Stimulated activated naive B cell treated with anti-CD40 and anti-IgM and Interleukin-4, amounts not matched to agents 10 μg/mL and 1 μg/mL and 100 μg/mL, for 72 hours (primary cell): ENCODE results near the gene STMN3.

ENCODE experiments used
- ATAC-seq, 2 donors: fragments of 150-1000 bp; cut with Tn5 transposase; replicated peaks; 2 replicates each; pipeline ENCODE4 v1.10.0; 2021; ENCODE audit warnings: moderate library complexity in 1 of 2
- DNase-seq: peaks from one replicate; pipeline ENCODE4 v3.0.0; 2021
- H3K27ac Mint-ChIP-seq: one replicate; pipeline ENCODE4 v1.8.0; 2022; ENCODE audit warnings: mild to moderate bottlenecking, mixed read lengths
- H3K27me3 Mint-ChIP-seq, 2 donors: one replicate each; pipeline ENCODE4 v1.8.0; 2022; ENCODE audit warnings: mixed read lengths in 2 of 2
- H3K36me3 Mint-ChIP-seq, 2 donors: one replicate each; pipeline ENCODE4 v1.8.0; 2022; ENCODE audit warnings: mixed read lengths in 2 of 2, mild to moderate bottlenecking in 1 of 2
- H3K4me1 Mint-ChIP-seq, 2 donors: one replicate each; pipeline ENCODE4 v1.8.0; 2022; ENCODE audit warnings: mixed read lengths in 2 of 2, mild to moderate bottlenecking in 1 of 2
- H3K4me3 Mint-ChIP-seq, 2 donors: one replicate each; pipeline ENCODE4 v1.8.0; 2022; ENCODE audit warnings: mild to moderate bottlenecking in 2 of 2, mixed read lengths in 2 of 2, moderate library complexity in 1 of 2
- H3K9me3 Mint-ChIP-seq, 2 donors: one replicate each; pipeline ENCODE4 v1.8.0; 2022; ENCODE audit warnings: mixed read lengths in 2 of 2, mild to moderate bottlenecking in 1 of 2

The STMN3 gene

GRCh38 chr20:63695424-63696305 is 42.4 kb upstream of the STMN3 start:
- H3K4me1 Mint-ChIP-seq = peaks cover 24 to 41% of the 10 kb centered on the region in 2 donors
- DNase-seq (no peak), ATAC-seq (no peak)
- no peaks in the 10 kb centered on the region for H3K27me3 Mint-ChIP-seq
- H3K27ac Mint-ChIP-seq = peak overlapping the region; percentile 86
- H3K36me3 Mint-ChIP-seq = peaks cover 15 to 37% of the 10 kb centered on the region in 2 donors
- H3K4me3 Mint-ChIP-seq = peak overlapping the region in 1 of 2 donors; percentile 21
- no peaks in the 10 kb centered on the region for H3K9me3 Mint-ChIP-seq

- ATAC-seq = no peak
- peaks cover 12 to 35% of the 10 kb centered on the region in 2 donors for H3K36me3 Mint-ChIP-seq
- no peak overlapping the region for H3K4me3 Mint-ChIP-seq
- no peak for DNase-seq
- no peaks in the 10 kb centered on the region for H3K27me3 Mint-ChIP-seq
- peaks cover 20 to 36% of the 10 kb centered on the region in 2 donors for H3K4me1 Mint-ChIP-seq
- peak overlapping the region; percentile 14 for H3K27ac Mint-ChIP-seq
- no peaks in the 10 kb centered on the region for H3K9me3 Mint-ChIP-seq
Observed at GRCh38 chr20:63694584-63695423, 41.6 kb upstream of the STMN3 start.

DNA sequence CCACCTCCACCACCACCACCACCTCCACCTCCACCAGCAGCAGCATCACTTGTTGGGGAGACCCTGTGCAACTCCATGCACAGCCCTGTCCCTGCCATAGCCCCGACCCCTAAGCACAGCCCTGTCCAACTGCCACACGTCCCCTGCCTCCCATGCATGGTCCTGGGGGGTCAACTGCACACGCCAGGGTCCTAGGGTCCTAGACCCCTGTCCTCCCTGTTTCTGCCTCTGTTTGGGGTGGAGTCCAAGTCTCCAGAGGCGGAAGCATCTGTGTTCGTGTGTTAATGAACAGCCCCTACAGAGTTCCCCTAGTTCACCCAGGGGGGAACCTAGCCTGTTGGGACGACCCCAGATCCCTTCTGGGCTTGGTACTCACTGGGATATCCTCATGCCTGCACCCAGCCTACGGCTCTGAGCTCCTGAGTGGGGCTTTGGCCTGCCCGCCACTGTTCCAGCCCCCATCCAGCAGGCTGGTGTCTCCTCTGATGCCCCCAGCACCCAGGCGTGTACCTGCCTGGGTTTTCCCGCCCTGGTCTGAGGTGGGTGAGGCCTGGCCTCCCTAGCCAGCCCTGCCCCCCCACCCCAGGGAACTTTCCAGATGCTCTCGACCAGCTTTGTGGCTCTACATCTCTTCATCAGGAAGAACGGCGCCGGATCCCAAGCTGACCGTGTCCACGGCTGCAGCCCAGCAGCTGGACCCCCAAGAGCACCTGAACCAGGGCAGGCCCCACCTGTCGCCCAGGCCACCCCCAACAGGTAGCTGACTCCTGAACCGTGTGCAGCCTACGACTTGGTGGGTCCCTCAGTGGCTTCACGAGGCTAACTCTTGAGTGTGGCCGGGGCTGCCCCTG is 40.7 kb upstream of the STMN3 start:
- ATAC-seq (no peak), DNase-seq (no peak)
- Mint-ChIP-seq H3K4me1 (peaks cover 17 to 29% of the 10 kb centered on the region in 2 donors), H3K36me3 (peaks cover 12 to 32% of the 10 kb centered on the region in 2 donors), H3K4me3 (peak overlapping the region; percentile 59 to 63), H3K27me3 (no peaks in the 10 kb centered on the region), H3K9me3 (no peaks in the 10 kb centered on the region), H3K27ac (peak overlapping the region; percentile 94)

DNA sequence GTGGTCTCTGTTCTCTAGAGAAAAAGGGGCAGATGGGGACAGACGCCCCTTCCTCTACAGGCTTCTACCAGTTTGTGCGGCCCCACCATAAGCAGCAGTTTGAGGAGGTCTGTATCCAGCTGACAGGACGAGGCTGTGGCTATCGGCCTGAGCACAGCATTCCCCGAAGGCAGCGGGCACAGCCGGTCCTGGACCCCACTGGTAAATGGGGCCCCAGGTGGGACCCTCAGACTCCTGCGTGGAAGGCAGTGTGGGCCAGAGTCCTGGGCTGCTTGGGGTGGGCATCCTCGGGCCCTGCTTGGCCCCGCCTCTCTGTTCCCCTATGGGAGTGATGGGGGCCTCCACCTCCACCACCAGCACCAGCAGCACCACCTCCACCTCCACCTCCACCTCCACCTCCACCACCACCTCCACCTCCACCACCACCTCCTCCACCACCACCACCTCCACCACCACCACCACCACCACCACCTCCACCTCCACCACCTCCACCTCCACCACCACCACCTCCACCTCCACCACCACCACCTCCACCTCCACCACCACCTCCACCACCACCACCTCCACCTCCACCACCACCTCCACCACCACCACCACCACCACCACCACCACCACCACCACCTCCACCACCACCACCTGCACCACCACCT is 40.0 kb upstream of the STMN3 start:
- no peak overlapping the region for H3K4me3 Mint-ChIP-seq
- ATAC-seq (no peak), DNase-seq (no peak)
- H3K9me3 Mint-ChIP-seq = no peaks in the 10 kb centered on the region
- H3K27ac Mint-ChIP-seq = peak overlapping the region; percentile 25
- H3K4me1 Mint-ChIP-seq = peaks cover 17 to 28% of the 10 kb centered on the region in 2 donors
- no peaks in the 10 kb centered on the region for H3K27me3 Mint-ChIP-seq
- H3K36me3 Mint-ChIP-seq = peaks cover 13 to 32% of the 10 kb centered on the region in 2 donors

DNA sequence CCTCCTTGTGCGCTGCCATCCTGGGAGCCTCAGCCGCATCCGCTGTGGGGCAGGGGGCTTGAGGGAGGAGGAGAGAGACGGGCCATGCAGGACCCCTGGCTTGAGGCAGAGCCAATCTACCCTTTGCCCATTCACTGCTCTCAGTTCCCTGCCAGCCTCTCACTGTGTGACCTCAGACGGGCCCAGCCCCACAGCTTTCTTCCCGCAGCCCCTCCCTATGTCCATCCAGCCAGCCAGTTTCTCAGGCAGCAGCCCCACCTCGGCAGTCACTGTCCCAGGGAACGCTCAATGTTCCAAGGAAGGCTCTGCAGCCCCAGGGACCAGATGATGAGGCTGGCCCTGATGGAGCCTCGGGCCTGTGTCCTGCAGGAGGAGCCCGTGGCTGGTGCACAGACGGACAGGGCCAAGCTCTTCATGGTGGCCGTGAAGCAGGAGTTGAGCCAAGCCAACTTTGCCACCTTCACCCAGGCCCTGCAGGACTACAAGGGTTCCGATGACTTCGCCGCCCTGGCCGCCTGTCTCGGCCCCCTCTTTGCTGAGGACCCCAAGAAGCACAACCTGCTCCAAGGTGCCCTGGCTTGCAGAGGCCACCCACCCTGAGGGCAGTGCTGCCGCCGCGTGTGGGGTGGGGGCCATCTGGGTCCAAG is 39.3 kb upstream of the STMN3 start:
- Mint-ChIP-seq H3K27ac (peak overlapping the region; percentile 72), H3K4me1 (peaks cover 15 to 29% of the 10 kb centered on the region in 2 donors), H3K27me3 (no peaks in the 10 kb centered on the region), H3K36me3 (peaks cover 14 to 32% of the 10 kb centered on the region in 2 donors), H3K9me3 (no peaks in the 10 kb centered on the region), H3K4me3 (no peak overlapping the region)
- DNase-seq (no peak), ATAC-seq (no peak)

GRCh38 chr20:63691711-63692435 is 38.6 kb upstream of the STMN3 start:
- peak overlapping the region; percentile 87 for H3K27ac Mint-ChIP-seq
- peaks cover 13 to 29% of the 10 kb centered on the region in 2 donors for H3K4me1 Mint-ChIP-seq

GRCh38 chr20:63690898-63691710 is 37.9 kb upstream of the STMN3 start:
- Mint-ChIP-seq H3K27me3 (no peaks in the 10 kb centered on the region), H3K4me3 (peak overlapping the region in 1 of 2 donors; percentile 5), H3K27ac (peak overlapping the region; percentile 87), H3K9me3 (no peaks in the 10 kb centered on the region), H3K4me1 (peaks cover 11 to 25% of the 10 kb centered on the region in 2 donors), H3K36me3 (peaks cover 11 to 26% of the 10 kb centered on the region in 2 donors)
- ATAC-seq = peak in 1 of 2 donors; percentile 22
- DNase-seq = no peak

More at GRCh38 chr20:63691711-63692435, 38.6 kb upstream of the STMN3 start:
- H3K27me3 Mint-ChIP-seq = no peaks in the 10 kb centered on the region
- H3K9me3 Mint-ChIP-seq = no peaks in the 10 kb centered on the region
- no peak for DNase-seq
- H3K4me3 Mint-ChIP-seq = no peak overlapping the region
- no peak for ATAC-seq
- peaks cover 11 to 28% of the 10 kb centered on the region in 2 donors for H3K36me3 Mint-ChIP-seq

- no peak overlapping the region for H3K27ac Mint-ChIP-seq
- H3K4me1 Mint-ChIP-seq = peaks cover 10 to 22% of the 10 kb centered on the region in 2 donors
- H3K27me3 Mint-ChIP-seq = no peaks in the 10 kb centered on the region
- H3K9me3 Mint-ChIP-seq = no peaks in the 10 kb centered on the region
- H3K4me3 Mint-ChIP-seq = no peak overlapping the region
- peaks cover 11 to 24% of the 10 kb centered on the region in 2 donors for H3K36me3 Mint-ChIP-seq
- DNase-seq (no peak), ATAC-seq (no peak)
Observed at GRCh38 chr20:63690003-63690897, 37.0 kb upstream of the STMN3 start.

DNA sequence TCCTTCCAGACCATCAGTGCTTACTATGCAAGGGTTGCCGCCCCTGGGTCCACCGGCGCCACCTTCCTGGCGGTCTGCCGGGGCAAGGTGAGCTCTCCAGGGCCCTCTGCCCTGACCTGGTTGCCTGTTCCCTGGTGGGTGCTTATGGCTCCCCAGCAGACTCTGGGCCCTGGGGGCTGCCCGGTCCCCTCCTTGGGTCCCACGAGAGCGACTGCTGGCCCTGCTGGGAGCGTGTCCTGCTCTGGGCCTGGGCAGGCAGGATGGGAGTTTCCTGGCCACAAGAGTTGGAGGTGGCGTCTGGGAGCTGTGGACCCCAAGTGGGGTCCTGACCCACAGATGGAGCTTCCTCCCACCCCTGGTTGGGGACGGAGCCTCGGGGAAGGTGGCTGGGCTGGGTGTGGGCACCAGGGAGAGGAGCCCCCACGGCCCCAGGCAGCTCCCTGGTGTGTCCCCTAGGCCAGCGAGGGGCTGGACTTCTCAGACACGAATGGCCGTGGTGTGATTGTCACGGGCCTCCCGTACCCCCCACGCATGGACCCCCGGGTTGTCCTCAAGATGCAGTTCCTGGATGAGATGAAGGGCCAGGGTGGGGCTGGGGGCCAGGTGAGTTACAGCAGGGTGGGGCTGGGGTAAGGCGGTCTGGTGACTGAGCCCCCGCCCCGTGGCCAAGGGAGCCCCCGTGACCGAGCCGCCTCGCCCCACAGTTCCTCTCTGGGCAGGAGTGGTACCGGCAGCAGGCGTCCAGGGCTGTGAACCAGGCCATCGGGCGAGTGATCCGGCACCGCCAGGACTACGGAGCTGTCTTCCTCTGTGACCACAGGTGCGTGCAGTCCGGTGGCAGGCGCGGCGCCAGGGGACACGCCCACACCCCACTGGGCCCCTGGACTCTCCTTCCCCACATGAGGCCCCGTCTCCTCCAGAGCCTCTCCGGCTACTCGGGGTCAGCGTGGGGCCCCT is 36.1 kb upstream of the STMN3 start:
- no peak overlapping the region for H3K27ac Mint-ChIP-seq
- H3K4me1 Mint-ChIP-seq = peaks cover 10 to 22% of the 10 kb centered on the region in 2 donors
- H3K9me3 Mint-ChIP-seq = no peaks in the 10 kb centered on the region
- peaks cover 11 to 24% of the 10 kb centered on the region in 2 donors for H3K36me3 Mint-ChIP-seq
- no peaks in the 10 kb centered on the region for H3K27me3 Mint-ChIP-seq
- H3K4me3 Mint-ChIP-seq = no peak overlapping the region
- ATAC-seq (no peak), DNase-seq (no peak)

DNA sequence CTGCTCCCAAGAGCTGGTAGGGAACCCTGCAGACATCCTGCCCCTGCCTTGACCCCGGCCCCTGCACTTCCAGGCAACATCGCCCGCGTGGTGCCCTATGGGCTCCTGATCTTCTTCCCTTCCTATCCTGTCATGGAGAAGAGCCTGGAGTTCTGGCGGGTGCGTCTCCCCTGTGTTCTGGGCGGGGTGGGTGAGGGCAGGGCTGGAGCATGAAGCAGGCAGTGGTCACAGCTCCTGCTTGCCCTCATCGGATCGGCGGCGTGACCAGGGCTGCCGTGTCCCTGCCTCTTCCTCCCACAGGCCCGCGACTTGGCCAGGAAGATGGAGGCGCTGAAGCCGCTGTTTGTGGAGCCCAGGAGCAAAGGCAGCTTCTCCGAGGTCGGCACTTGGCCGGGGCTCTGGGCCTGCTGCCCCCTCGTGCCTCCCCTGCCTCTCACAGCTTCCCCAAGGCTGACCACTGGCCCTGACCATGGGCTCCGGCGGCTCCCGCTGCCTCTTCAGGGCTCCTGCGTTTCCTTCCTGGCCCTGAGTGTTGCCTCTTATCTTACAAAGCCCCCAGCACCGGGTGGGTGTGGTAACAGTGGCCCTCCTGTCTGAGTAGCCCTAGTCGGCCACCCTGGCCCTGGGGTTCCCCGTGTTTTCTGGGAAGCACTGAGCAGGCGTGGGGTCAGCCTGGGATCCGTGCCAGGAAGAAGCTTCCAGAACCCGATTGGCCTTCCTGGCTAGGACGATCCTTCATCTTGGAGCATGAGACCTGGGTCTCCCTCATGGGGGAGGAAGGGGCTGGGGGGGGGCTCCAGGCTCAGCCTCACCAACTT is 35.2 kb upstream of the STMN3 start:
- Mint-ChIP-seq H3K27me3 (no peaks in the 10 kb centered on the region), H3K4me1 (peaks cover 10 to 17% of the 10 kb centered on the region in 2 donors), H3K4me3 (no peak overlapping the region), H3K27ac (no peak overlapping the region), H3K9me3 (no peaks in the 10 kb centered on the region), H3K36me3 (peaks cover 15 to 22% of the 10 kb centered on the region in 2 donors)
- DNase-seq (no peak), ATAC-seq (no peak)
